ENCODE measurements around the gene SDR9C7. TPM values are rescaled to one million over a fixed set of nuclear protein-coding genes. Genes with fewer than 3 reads are reported as not detected.
A peak's percentile ranks its signal among the peaks of the same experiment; 100 is the strongest.
"Not testable (repeated sequence)": the region's sequence is repeated elsewhere in the genome, so short reads cannot be mapped to it uniquely, and the experiment has no call there.

The SDR9C7 gene
- polyA plus RNA-seq, 1 experiment = not detected

DNA sequence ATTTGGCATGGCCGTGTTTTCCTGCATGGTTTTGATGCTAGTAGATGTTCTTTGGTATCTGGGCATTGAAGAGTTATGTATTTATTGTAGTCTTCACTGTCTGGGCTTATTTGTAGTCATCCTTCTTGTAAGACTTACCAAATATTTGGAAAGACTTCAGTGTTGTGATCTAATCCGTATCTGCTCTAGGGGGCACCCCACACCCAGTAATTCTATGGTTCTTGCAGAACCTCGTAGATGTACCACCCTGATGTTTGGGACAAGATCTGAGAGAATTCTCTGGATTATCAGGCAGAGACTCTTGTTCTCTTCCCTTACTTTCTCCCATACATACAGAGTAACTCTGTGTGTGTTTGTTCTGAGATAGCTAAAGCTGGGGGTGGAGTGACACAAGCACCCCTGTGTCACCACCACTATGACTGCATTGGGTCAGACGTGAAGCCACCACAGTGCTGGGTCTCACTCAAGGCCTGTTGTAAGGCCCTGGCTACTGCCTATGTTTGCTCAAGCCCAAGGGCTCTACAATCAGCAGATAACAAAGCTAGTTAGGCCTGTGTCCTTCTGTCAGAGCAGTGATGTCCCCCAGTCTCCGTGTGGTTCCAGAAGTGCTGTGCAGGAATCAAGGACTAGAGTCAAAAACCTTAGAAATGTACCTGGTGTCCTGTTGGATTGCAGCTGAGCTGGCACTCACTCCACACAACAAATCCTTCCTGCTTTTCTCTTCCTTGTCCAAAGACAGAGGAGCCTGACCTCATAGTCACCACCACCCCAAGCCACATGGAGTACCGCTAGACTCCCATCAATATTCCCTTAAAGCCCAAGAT is 13.6 kb upstream of the SDR9C7 start:
- ChIA-PET CTCF (interaction anchor here (0.9 to 1.1 kb wide), 2 partner anchors 31 to 40 kb away, joined by 3 to 4 read pairs; no protein-coding TSS in a partner anchor), POLR2A (no interaction called here)
- Histone ChIP-seq H3K36me3 (ENCODE audit: control insufficient read depth, insufficient read depth, low read length) (no peaks in the 10 kb centered on the region), H3K4me3 (ENCODE audit: low read depth, low read length) (no peak overlapping the region), H3K27me3 (ENCODE audit: control insufficient read depth, insufficient read depth, low read length) (peaks cover 4% of the 10 kb centered on the region; the same call in 1 of the 2 replicates)
- TF ChIP-seq, protein P1, sequence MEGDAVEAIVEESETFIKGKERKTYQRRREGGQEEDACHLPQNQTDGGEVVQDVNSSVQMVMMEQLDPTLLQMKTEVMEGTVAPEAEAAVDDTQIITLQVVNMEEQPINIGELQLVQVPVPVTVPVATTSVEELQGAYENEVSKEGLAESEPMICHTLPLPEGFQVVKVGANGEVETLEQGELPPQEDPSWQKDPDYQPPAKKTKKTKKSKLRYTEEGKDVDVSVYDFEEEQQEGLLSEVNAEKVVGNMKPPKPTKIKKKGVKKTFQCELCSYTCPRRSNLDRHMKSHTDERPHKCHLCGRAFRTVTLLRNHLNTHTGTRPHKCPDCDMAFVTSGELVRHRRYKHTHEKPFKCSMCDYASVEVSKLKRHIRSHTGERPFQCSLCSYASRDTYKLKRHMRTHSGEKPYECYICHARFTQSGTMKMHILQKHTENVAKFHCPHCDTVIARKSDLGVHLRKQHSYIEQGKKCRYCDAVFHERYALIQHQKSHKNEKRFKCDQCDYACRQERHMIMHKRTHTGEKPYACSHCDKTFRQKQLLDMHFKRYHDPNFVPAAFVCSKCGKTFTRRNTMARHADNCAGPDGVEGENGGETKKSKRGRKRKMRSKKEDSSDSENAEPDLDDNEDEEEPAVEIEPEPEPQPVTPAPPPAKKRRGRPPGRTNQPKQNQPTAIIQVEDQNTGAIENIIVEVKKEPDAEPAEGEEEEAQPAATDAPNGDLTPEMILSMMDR (IDR thresholded peaks at IDR 0.05; ENCODE audit: insufficient read depth, low read depth, low read length) = no peak
- DNase-seq (ENCODE audit: low read depth) = no peak

DNA sequence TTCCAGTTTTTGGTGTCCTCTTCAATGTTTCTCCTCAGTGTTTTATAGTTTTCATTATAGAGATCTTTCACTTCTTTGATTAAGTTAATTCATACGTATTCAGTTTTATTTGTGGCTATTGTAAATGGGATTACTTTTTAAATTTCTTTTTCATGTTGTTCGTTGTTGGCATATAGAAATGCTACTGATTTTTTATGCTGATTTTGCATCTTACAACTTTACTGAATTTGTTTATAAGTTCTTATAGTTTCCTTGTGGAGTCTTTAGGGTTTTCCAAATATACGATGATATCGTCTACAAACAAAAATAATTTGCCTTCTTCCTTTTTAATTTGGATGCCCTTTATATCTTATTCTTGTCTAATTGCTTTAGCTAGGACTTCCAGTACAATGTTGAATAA is 9.7 kb upstream of the SDR9C7 start:
- no peak overlapping the region for H3K4me3 ChIP-seq (ENCODE audit: low read depth, low read length)
- TF ChIP-seq, protein P1 (IDR thresholded peaks at IDR 0.05; ENCODE audit: insufficient read depth, low read depth, low read length) = no peak
- ChIA-PET CTCF (interaction anchor here (1.2 kb wide), 1 partner anchor 9 kb away, joined by 3 read pairs; no protein-coding TSS in a partner anchor), POLR2A (no interaction called here)
- no peaks in the 10 kb centered on the region for H3K27me3 ChIP-seq (ENCODE audit: control insufficient read depth, insufficient read depth, low read length)
- no peak for DNase-seq (ENCODE audit: low read depth)
- H3K36me3 ChIP-seq (ENCODE audit: control insufficient read depth, insufficient read depth, low read length) = no peaks in the 10 kb centered on the region

DNA sequence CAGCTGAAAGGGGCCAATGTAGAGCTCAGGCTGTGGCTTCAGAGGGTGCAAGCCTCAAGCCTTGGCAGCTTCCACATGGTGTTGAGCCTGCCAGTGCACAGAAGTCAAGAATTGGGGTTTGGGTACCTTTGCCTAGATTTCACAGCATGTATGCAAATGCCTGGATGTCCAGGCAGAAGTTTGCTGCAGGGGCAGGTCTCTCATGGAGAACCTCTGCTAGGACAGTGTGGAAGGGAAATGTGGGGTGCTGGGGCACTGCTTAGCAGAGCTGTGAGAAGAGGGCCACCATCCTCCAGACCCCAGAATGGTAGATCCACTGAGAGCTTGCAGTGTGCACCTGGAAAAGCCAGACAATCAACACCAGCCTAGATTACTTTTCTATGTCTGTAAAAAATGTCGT is 9.2 kb upstream of the SDR9C7 start:
- H3K4me3 ChIP-seq (ENCODE audit: low read depth, low read length); H3K36me3 ChIP-seq (ENCODE audit: control insufficient read depth, insufficient read depth, low read length); DNase-seq (ENCODE audit: low read depth); POLR2A ChIA-PET; H3K27me3 ChIP-seq (ENCODE audit: control insufficient read depth, insufficient read depth, low read length): not testable (repeated sequence)
- CTCF ChIA-PET = interaction anchor here (1.2 kb wide), 1 partner anchor 10 kb away, joined by 3 read pairs; no protein-coding TSS in a partner anchor

DNA sequence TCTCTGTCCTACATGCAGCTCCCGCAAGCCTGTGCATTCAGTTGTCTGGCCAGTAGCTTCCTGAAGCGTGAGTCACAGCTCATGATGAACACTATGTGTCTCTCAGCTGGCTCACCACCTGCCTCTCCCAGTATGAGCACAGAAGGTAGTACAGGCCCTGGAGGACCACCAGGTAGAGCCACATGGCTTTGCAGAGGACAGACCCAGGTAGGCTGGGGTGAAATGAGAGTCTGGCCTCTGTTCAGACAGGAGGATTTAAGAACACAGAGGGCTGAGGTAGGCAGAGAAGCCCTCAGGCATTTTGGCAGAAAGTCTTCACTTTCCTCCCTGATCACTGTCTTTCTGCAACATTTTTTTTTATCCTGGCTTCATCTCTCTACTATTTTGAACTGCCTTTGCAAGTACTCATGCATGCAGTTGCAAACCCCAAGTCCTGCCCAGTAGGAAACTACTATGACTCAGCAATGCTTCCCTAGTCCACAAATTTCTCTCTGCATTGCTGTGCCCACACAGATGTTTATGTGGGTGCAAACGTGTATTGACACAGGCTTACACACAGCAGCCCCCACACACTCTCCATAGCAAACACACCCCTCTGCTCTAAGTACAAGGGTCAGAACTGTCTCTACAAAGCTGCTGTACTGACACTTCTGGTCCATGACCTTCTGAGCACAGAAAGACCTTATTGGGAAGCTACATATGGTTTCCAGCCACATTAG is 7.2 kb upstream of the SDR9C7 start:
- TF ChIP-seq, protein P1 (IDR thresholded peaks at IDR 0.05; ENCODE audit: insufficient read depth, low read depth, low read length) = no peak
- H3K27me3 ChIP-seq (ENCODE audit: control insufficient read depth, insufficient read depth, low read length) = peaks cover 4% of the 10 kb centered on the region
- H3K36me3 ChIP-seq (ENCODE audit: control insufficient read depth, insufficient read depth, low read length) = no peaks in the 10 kb centered on the region
- ChIA-PET POLR2A (interaction anchor here (0.6 kb wide), 1 partner anchor 172 kb away, joined by 8 read pairs; no protein-coding TSS in a partner anchor), CTCF (no interaction called here)
- H3K4me3 ChIP-seq (ENCODE audit: low read depth, low read length) = no peak overlapping the region
- DNase-seq (ENCODE audit: low read depth) = peak; percentile 11

DNA sequence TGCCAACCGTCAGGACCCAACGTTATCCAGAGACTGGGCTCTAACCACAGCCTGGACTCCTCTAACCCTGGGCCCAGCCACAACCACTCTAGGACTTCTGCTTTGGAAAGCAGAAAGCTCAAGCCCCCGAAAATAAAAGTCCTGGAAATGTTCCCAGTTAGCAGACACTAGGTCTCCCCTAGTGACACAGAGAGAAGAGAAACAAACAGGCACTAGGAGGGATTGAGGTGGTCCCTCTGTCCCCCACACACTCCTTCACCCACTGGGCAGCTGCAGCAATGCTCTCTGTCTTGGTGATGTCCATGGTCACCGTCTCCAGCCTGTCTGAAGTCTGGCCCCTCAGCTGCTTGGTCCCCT is 6.7 kb upstream of the SDR9C7 start:
- H3K36me3 ChIP-seq (ENCODE audit: control insufficient read depth, insufficient read depth, low read length); POLR2A ChIA-PET; H3K27me3 ChIP-seq (ENCODE audit: control insufficient read depth, insufficient read depth, low read length); H3K4me3 ChIP-seq (ENCODE audit: low read depth, low read length); DNase-seq (ENCODE audit: low read depth); CTCF ChIA-PET: not testable (repeated sequence)

DNA sequence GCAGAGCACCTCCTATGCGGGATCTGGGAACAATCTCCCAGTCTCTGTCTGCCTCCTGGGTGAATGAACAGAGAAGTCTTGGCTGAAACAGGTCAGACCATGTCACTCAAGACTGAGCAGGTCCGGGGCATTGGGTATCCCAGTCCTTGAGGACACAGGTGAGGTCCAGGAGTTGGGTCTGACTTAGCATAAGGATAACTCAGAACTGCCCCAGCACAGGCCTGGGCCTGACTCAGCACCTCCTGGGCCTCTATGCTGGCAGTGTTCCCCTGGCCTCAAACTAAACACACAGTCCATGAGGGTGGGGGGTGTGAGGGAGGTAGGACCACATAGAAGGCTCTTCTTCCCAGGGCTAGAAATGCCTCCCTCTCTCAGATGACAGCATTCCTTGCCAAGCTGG is 1.5 kb upstream of the SDR9C7 start:
- peaks cover 6% of the 10 kb centered on the region for H3K27me3 ChIP-seq (ENCODE audit: control insufficient read depth, insufficient read depth, low read length)
- no peak for DNase-seq (ENCODE audit: low read depth)
- TF ChIP-seq, protein P1 (IDR thresholded peaks at IDR 0.05; ENCODE audit: insufficient read depth, low read depth, low read length) = no peak
- no peaks in the 10 kb centered on the region for H3K36me3 ChIP-seq (ENCODE audit: control insufficient read depth, insufficient read depth, low read length)
- ChIA-PET CTCF (interaction anchor here (0.9 kb wide), 1 partner anchor 17 kb away, joined by 3 read pairs; no protein-coding TSS in a partner anchor), POLR2A (no interaction called here)
- H3K4me3 ChIP-seq (ENCODE audit: low read depth, low read length) = no peak overlapping the region

Data from BJ (cell line).